A673 (cell line): ENCODE data around the gene DNAJC4. TPM values are rescaled to one million over a fixed set of nuclear protein-coding genes. Genes with fewer than 3 reads are reported as not detected.
"Not testable (repeated sequence)": the region's sequence is repeated elsewhere in the genome, so short reads cannot be mapped to it uniquely, and the experiment has no call there.

ENCODE experiments used
- BruUV-seq: library from RNA; stranded (reverse); fragments of 400-500 nt; replicated peaks from 2 replicates; lab custom pipeline; 2021; lab: Mats Ljungman, UMichigan
- CTCF ChIA-PET: fragments of 300-600 bp; sonication (Branson Sonifier 250); formaldehyde crosslinking; loops from one replicate; lab custom pipeline; 2022; ENCODE audit warnings: antibody characterized with exemption; lab: Charles Lee
- POLR2A ChIA-PET: fragments of 300-600 bp; sonication (Branson Sonifier 250); formaldehyde crosslinking; loops from one replicate; lab custom pipeline; 2022; ENCODE audit warnings: antibody characterized with exemption; ENCODE audit not compliant: low non-redundant PET; lab: Charles Lee
- DNase-seq: peaks from one replicate; pipeline ENCODE4 v3.0.0-alpha.2; 2015; ENCODE audit warnings: low spot score
- H3K27ac ChIP-seq: fragments of 200-600 bp; sonication (generic); 2 replicates; pipeline ENCODE4 v1.5.1; 2016; ENCODE audit warnings: mixed run types, low read depth, mild to moderate bottlenecking, mixed read lengths, antibody characterized with exemption, low read length; ENCODE audit not compliant: poor library complexity, severe bottlenecking
- H3K27me3 ChIP-seq: fragments of 200-600 bp; sonication (generic); replicated peaks from 2 replicates; pipeline ENCODE4 v1.6.1; 2017; ENCODE audit warnings: mixed run types, low read depth, mild to moderate bottlenecking, mixed read lengths, antibody characterized with exemption, low read length; ENCODE audit not compliant: insufficient read depth, poor library complexity
- H3K36me3 ChIP-seq: fragments of 200-600 bp; sonication (generic); 2 replicates; pipeline ENCODE4 v1.6.1; 2016; ENCODE audit warnings: mixed run types, mild to moderate bottlenecking, mixed read lengths, antibody characterized with exemption, low read length; ENCODE audit not compliant: insufficient read depth, poor library complexity, severe bottlenecking
- H3K4me1 ChIP-seq: fragments of 200-600 bp; sonication (generic); 2 replicates; pipeline ENCODE4 v1.6.1; 2017; ENCODE audit warnings: mixed run types, mild to moderate bottlenecking, mixed read lengths, antibody characterized with exemption, low read length; ENCODE audit not compliant: insufficient read depth, poor library complexity, severe bottlenecking
- H3K4me3 ChIP-seq: fragments of 200-600 bp; sonication (generic); 2 replicates; pipeline ENCODE4 v1.5.1; 2016; ENCODE audit warnings: low read depth, mixed run types, mild to moderate bottlenecking, mixed read lengths, low read length; ENCODE audit not compliant: poor library complexity, severe bottlenecking
- H3K9me3 ChIP-seq: fragments of 200-600 bp; sonication (generic); 2 replicates; pipeline ENCODE4 v1.6.1; 2016; ENCODE audit warnings: mixed run types, low read depth, mild to moderate bottlenecking, mixed read lengths, antibody characterized with exemption, low read length; ENCODE audit not compliant: poor library complexity, severe bottlenecking
- CTCF ChIP-seq: fragments of 300-800, 200-600 bp; sonication (generic); conservative IDR thresholded peaks from 2 replicates; pipeline ENCODE4 v1.5.1; 2017; ENCODE audit warnings: low read depth, mild to moderate bottlenecking, antibody characterized with exemption, low read length, moderate library complexity, mixed read lengths
- EZH2 ChIP-seq: fragments of 200-600 bp; sonication (generic); IDR thresholded peaks from 2 replicates; pipeline ENCODE4 v1.6.1; 2017; ENCODE audit warnings: borderline replicate concordance, low read depth, mild to moderate bottlenecking, mixed read lengths, antibody characterized with exemption, low read length; ENCODE audit not compliant: poor library complexity, severe bottlenecking
- intact Hi-C: fragments of 100-400 bp; cut with micrococcal nuclease; formaldehyde crosslinking; loops from one replicate; pipeline ENCODE4 v1.10.0; 2022; ENCODE audit not compliant: unreplicated experiment
- total RNA-seq: library from RNA; stranded (reverse); gene quantifications from 2 replicates; pipeline ENCODE4 v1.2.3, GENCODE V29; 2021

DNAJC4 gene
- total RNA-seq, 1 experiment from 2014 or later = 20.2 TPM

GRCh38 chr11:64245401-64245796, 15.1 kb downstream of the DNAJC4 start:
- intact Hi-C loops = loop anchor here (5.0 kb wide), 1 partner anchor 38 kb away; the partner anchor contains the start of gene FERMT3
- H3K4me3 ChIP-seq = peak overlapping the region; percentile 99
- H3K27ac ChIP-seq = peak overlapping the region; percentile 92
- BruUV-seq = no TSS peak
- TF ChIP-seq CTCF (no peak), EZH2 (no peak)
- H3K9me3 ChIP-seq = no peaks in the 10 kb centered on the region
- ChIA-PET POLR2A (interaction anchor here (0.5 to 0.7 kb wide), 3 partner anchors 60 to 1189 kb away, joined by 3 to 4 read pairs (median 4); partner anchors contain the start of gene STIP1), CTCF (interaction anchor here (1.6 kb wide), 1 partner anchor 41 kb away, joined by 3 read pairs; no protein-coding TSS in a partner anchor)
- H3K36me3 ChIP-seq = peaks cover 12% of the 10 kb centered on the region
- peaks cover 27% of the 10 kb centered on the region for H3K4me1 ChIP-seq
- no peaks in the 10 kb centered on the region for H3K27me3 ChIP-seq
- DNase-seq = no peak

- no TSS peak for BruUV-seq
- TF ChIP-seq CTCF (no peak), EZH2 (no peak)
- Histone ChIP-seq H3K27ac (peak overlapping the region; percentile 92), H3K9me3 (no peaks in the 10 kb centered on the region), H3K27me3 (no peaks in the 10 kb centered on the region), H3K4me3 (peak overlapping the region; percentile 99), H3K4me1 (peaks cover 32% of the 10 kb centered on the region), H3K36me3 (peaks cover 12% of the 10 kb centered on the region)
- DNase-seq = peak; percentile 84
- CTCF ChIA-PET = interaction anchor here (0.5 to 1.6 kb wide), 2 partner anchors 41 to 109 kb away, joined by 3 to 4 read pairs; no protein-coding TSS in a partner anchor
- intact Hi-C loops = loop anchor here (5.0 kb wide), 1 partner anchor 39 kb away; the partner anchor contains the start of gene FERMT3
- POLR2A ChIA-PET = interaction anchor here (0.5 to 0.7 kb wide), 2 partner anchors 60 to 96 kb away, joined by 3 to 4 read pairs; partner anchors contain the start of gene STIP1
These were observed 15.7 kb downstream of the DNAJC4 start for GRCh38 chr11:64245797-64246620.

GRCh38 chr11:64246621-64246870, 16.2 kb downstream of the DNAJC4 start:
- BruUV-seq, H3K27me3 ChIP-seq, H3K9me3 ChIP-seq, POLR2A ChIA-PET, DNase-seq: not testable (repeated sequence)
- intact Hi-C loops = loop anchor here (5.0 kb wide), 1 partner anchor 39 kb away; the partner anchor contains the start of gene FERMT3
- peaks cover 12% of the 10 kb centered on the region for H3K36me3 ChIP-seq
- H3K27ac ChIP-seq = peak overlapping the region; percentile 92
- peak overlapping the region; percentile 99 for H3K4me3 ChIP-seq
- H3K4me1 ChIP-seq = peaks cover 32% of the 10 kb centered on the region
- CTCF ChIA-PET = interaction anchor here (0.6 kb wide), 1 partner anchor 42 kb away, joined by 3 read pairs; no protein-coding TSS in a partner anchor
